DOHH2 (cell line): ENCODE measurements around the gene OOSP3.

Source experiments
- CTCF ChIP-seq: fragments of 200-600 bp; sonication (generic); IDR thresholded peaks from one replicate; pipeline ENCODE4 v1.5.1; 2014; ENCODE audit warnings: antibody characterized with exemption, mild to moderate bottlenecking, low read depth, low read length; ENCODE audit not compliant: poor library complexity, severe bottlenecking
- EZH2phosphoT487 ChIP-seq: fragments of 200-600 bp; sonication (generic); IDR thresholded peaks from 2 replicates; pipeline ENCODE4 v1.6.1; 2017; ENCODE audit warnings: borderline replicate concordance, mild to moderate bottlenecking, antibody characterized with exemption, low read length, moderate library complexity, mixed read lengths

DNA sequence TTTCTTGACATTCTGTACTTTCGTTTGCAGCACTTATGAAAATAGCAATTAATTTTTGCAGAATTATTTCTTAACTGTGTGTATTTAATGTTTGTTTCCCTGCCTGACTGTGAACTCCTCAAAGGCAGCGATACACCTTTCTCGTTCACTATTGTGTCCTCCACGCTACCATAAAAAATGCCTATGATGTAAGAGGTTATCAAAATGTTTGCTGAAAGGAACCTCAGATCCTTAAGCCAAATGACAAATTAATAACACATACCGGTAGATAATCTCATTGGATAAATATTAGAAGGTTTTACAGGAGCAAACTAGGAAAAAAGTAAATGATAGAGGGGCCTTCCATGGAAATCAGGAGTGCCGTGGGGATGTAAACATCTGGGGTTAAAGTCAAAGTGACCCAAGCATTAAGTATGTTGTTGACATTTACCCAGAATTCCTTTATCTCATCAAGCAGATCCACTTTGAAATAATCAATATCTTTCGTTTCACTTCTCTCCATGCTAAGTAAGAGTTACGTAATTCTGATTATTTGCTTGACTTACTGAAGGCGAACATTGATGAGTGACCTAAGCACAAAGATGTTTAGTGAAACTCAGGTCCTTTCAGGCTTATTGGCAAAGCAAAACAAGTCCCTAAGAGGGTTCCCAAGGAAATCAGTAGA lies 2.6 kb upstream of the OOSP3 start:
- TF ChIP-seq CTCF (no peak), EZH2phosphoT487 (no peak)
